ENCODE measurements around the gene CYP1A2. TPM values are rescaled to one million over a fixed set of nuclear protein-coding genes. Genes with fewer than 3 reads are reported as not detected.

CYP1A2 gene
- total and polyA plus RNA-seq, 2 of the 13 experiments (the other 11 are each of a cell fraction or from before 2014, with no cell fraction given), result 0.07 TPM; not detected in 1

GRCh38 chr15:74730619-74731316 lies 17.9 kb upstream of the CYP1A2 start (continued):
- TF ChIP-seq ZBTB40 (IDR thresholded peaks at IDR 0.05), result no peak
- peak; percentile 22; the same call in 1 of the 2 replicates for TF ChIP-seq ZBTB40 (CRISPR knock-in tag; IDR thresholded peaks at IDR 0.05)
- TF ChIP-seq ZSCAN5A (CRISPR knock-in tag; IDR thresholded peaks at IDR 0.05; ENCODE audit: borderline replicate concordance), result no peak
- TF ChIP-seq ZKSCAN8 (CRISPR knock-in tag; IDR thresholded peaks at IDR 0.05; ENCODE audit: borderline replicate concordance), result 0 out of 2 replicates have a peak, but pooled peaks have one; percentile 65
- no peak for TF ChIP-seq ZBTB1 (CRISPR knock-in tag; IDR thresholded peaks at IDR 0.05; ENCODE audit: borderline replicate concordance)
- TF ChIP-seq KMT2B (CRISPR knock-in tag; IDR thresholded peaks at IDR 0.05), result 0 out of 2 replicates have a peak, but pooled peaks have one; percentile 49
- peak; percentile 35; the same call in 1 of the 2 replicates for TF ChIP-seq SIN3A (IDR thresholded peaks at IDR 0.05; ENCODE audit: borderline replicate concordance, low read depth, low read length)
- TF ChIP-seq TCF7L2 (IDR thresholded peaks at IDR 0.05; ENCODE audit: low read depth, low read length), result no peak
- peak; percentile 76 for TF ChIP-seq BCL6 (CRISPR knock-in tag; IDR thresholded peaks at IDR 0.05)
- peak; percentile 95 for TF ChIP-seq GATAD2A (CRISPR knock-in tag; IDR thresholded peaks at IDR 0.05)
- TF ChIP-seq NKX3-1 (CRISPR knock-in tag; IDR thresholded peaks at IDR 0.05), result no peak
- 0 out of 2 replicates have a peak, but pooled peaks have one; percentile 41 for TF ChIP-seq ZNF335 (CRISPR knock-in tag; IDR thresholded peaks at IDR 0.05)
- TF ChIP-seq ARNT2 (CRISPR knock-in tag; IDR thresholded peaks at IDR 0.05; ENCODE audit: low read depth), result peak; percentile 66
- TF ChIP-seq ZNF639 (CRISPR knock-in tag; conservative IDR thresholded peaks at IDR 0.05), result no peak
- TF ChIP-seq ZNF776 (CRISPR knock-in tag; IDR thresholded peaks at IDR 0.05), result no peak
- TF ChIP-seq HDAC1 (CRISPR knock-in tag; IDR thresholded peaks at IDR 0.05), result peak; percentile 96
- TF ChIP-seq ZFAT (CRISPR knock-in tag; conservative IDR thresholded peaks at IDR 0.05), result no peak
- TF ChIP-seq ZNF703 (CRISPR knock-in tag; IDR thresholded peaks at IDR 0.05; ENCODE audit: borderline replicate concordance), result no peak
- TF ChIP-seq ZNF136 (CRISPR knock-in tag; IDR thresholded peaks at IDR 0.05; ENCODE audit: low read depth), result no peak
